Sciatic nerve (tissue), 2 donors: ENCODE measurements around the gene USP36. TPM values are rescaled to one million over a fixed set of nuclear protein-coding genes. Genes with fewer than 3 reads are reported as not detected.

Experiments
- ATAC-seq: fragments of 200-7000 bp; cut with Tn5 transposase; one replicate; pipeline ENCODE4 v1.9.1; 2020; ENCODE audit warnings: mild to moderate bottlenecking, moderate library complexity
- DNase-seq: peaks from one replicate; pipeline ENCODE4 v3.0.0-alpha.2; 2020; ENCODE audit warnings: low spot score
- intact Hi-C: fragments of 100-400 bp; cut with DNase I; formaldehyde crosslinking; loops from one replicate; pipeline ENCODE4 v1.14.2; 2022
- total RNA-seq: library from RNA; stranded (reverse); fragmentation: NEBNext Ultra II Directional; extraction: Animal tissue kit (Norgen Biotek cat#: 25700); gene quantifications from one replicate; pipeline ENCODE4 v1.2.1, GENCODE V29; 2021
- donor health status: DM: no; HTN: no; CAD: no.
- donor health status: DM: no; HTN: no; CAD: no.

Gene USP36
- total RNA-seq, 1 donor from 2014 or later: 109 TPM

DNA sequence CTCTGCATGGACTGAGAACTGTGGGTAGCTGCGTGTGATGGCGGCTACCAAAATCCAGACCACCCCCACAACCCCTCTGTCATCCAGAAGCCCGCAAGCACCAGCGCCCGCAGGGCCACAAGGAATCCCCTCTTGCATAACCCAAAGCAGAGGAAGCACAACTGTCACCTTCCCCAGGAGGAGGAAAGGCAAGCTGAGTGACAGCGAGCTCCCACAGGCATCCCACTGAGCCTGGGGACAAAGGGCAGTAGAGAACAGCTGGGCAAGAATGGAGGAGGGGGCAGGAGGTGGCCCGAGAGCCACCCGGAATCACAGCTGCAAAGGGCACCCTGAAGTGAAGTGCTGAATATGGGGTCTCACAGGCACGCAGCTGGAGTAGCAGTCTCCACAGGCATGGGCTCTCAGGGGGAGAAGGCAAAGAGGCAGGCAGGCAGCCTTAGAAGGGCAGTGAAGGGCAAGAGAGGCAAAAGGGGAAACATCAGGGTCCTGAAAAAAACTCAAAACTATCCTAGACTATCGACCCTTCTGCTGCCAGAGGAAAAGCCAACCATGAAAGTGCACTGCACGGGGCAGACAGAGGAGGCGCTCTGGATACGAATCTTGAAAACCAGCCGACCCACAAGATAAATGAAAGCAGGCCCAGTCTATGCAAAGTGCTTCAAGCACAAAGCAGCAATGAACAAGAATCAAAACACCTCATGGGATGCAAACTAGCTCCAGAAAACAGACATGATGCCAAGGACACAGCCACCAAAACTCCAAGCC, 17.1 kb downstream of the USP36 start:
- intact Hi-C loops: no loop called here
- DNase-seq: no peak
- no peak for ATAC-seq

DNA sequence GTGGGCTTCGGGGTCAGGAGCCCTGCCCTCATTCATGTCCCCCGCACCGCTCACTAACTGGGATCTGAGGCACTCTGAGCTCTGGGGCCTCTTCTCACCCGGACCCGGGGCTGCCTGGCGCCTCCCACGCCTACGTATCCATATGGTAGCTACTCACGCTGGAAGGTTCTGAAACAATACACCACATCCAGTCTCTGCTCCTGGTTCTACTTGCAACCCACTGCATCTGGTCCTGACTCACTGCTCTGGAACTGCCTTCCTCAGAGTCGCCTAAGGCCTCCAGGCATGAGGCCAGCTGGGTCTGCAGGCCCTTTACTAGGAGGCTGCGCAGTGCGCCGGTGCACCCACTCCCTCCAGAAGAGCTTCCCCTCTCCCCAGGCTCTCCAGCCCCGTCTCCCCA, 18.1 kb downstream of the USP36 start:
- ATAC-seq (peak; percentile 7), DNase-seq (no peak)
- intact Hi-C loops: no loop called here

DNA sequence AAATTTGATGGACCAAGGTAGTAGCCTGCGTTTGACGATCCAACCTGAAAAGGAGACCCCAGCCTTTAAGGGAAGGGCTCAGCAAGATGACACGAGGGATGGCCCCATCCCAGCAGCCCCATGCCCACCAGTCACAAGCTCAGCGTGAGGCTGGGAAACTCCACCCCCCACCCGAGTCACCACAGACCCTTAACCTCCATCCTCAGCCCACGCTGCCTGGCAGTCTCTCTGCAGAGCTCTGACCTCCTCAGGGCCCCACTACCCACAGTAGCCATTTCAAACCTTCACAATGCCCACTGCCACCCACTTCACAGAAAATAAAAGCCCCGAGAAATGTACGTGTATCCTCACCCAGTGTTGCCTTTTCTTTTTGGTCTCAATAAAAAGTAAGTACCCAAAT, 18.7 kb downstream of the USP36 start:
- intact Hi-C loops: no loop called here
- no peak for DNase-seq
- ATAC-seq: no peak

DNA sequence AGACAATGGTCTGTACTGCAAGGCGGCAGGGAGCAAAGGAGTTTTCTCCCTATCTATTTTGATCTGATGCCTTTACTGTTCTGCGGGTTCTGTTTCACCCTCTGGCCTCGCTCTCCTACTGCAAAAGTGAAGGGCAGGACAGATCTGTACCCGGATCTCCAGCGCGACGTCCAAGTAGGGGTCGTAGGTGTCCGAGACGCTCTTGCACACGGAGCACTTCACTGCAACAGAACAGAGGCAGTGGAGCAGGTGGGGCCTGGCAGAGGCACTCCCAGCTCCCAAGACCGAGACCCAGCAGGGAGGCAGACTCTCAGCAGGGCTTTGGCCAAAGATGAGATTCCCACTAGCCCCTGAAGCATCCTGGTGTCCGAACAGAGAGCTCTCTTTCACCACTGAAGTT, 19.8 kb downstream of the USP36 start:
- intact Hi-C loops: no loop called here
- DNase-seq (no peak), ATAC-seq (no peak)

DNA sequence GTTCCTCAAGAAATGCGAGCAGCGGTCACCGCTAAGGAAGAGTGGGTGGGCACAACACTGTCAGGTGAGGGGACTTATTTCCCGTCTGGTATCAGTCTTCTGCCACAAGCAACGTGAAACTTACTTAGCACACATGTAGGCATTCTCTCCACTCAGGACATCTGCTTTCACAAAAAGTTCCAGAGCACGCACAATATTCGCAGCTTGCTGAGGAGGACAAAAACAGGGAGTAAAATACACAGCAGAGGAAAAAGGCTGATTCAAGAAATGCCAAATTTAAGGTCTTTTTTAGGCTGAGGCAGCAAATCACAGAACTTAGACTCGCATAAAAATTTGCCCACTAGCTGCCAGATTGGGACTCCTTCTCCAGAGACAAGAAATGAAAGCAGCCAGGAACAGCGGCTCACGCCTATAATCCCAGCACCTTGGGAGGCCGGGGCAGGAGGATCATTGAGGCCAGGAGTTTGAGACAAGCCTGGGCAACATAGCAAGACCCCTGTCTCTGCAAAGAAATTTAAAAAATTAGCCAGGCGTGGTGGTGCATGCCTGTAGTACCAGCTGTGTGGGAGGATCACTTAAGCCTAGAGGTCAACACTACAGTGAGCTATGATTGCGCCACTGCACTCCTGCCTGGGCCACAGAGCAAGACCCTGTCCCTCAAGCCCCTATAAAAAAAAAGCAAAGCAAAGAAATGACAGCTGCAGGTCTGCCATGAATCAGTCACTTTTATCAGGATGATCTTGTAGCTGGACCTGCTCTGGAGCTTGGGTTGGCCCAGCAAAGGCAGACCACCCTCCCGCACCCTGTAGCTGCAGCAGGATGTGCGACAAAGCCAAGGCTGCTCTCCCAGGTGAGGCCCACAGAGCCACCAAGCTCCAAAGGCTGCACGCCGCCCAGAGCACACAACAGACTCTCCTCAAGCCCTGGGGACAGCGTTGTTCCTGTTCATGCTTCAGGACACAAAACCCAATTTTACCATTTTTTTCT, 20.5 kb downstream of the USP36 start:
- intact Hi-C loops: no loop called here
- peak; percentile 12 for ATAC-seq

DNA sequence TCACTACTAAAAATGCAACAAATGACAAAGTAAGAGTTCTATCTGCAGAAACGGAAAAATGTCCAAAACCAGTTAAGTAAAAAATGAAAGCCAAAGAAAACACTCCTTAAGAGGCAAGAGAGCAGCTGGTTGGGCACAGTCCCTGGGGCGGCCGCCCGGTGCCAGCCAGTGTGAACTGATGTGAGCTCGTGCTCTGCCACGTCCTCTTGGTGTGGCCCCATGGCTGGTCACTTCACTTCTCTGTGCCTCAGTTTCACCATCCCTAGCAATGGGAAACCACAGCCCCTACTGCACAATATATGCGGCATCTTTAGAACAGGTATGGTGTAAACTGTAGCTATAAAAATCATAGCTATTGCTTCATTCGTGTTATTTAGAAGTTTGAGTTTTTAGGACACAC, 21.2 kb downstream of the USP36 start:
- ATAC-seq (peak; percentile 16), DNase-seq (no peak)
- intact Hi-C loops: no loop called here

More for the DNA sequence above, 20.5 kb downstream of the USP36 start:
- no peak for DNase-seq

DNA sequence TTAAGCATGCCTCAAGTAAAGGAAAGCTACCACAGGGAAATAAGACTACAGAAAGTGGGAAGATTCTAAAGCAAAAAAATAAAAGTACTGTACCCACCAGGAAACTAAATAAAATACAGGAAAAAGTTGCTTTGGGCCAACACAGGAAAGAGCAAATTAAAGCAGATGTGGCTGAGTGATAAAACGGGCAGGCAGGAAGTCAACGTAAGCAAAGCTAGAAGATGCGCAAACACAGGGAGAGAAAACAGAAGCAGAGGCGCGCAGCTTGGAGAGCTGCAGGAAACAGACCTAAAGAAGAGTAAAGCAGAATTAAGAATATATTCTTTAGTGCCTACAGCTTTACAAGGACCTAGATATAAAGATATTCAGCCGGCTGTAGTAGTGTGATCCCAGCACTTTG, 21.7 kb downstream of the USP36 start:
- no peak for DNase-seq
- intact Hi-C loops: no loop called here
- peak; percentile 33 for ATAC-seq

DNA sequence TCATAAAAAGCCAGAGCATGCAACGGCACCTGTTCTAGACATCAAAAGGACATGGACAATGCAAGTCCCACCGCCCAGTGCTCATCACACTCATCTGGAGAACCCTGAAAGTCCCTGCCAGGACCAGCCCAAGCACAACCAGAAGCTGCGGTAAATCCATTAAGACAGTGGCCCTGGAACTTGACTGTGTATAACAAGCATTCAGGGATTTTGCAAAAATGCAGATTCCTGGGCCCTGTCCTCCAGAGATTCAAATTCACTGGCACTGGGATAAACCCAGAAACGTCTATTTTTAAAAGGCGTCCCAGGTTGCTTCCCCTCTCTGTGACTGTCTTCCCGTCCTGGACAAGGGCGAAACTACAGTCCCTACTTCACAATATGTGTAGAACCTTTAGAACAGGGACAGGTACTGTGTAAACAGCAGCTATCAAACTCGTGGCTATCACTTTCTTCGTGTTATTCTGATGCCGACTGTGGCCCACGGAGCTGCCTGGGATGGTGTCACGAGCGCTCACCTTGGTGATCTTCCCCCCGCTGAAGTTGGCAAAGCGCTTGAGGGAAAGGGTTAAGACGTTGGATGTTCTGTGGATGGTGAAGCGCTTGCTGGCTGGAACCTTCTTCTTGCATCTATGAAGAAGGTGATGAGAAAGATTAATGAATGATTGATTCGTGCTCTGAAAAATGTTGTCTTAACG, 22.3 kb downstream of the USP36 start:
- intact Hi-C loops: no loop called here
- ATAC-seq (no peak), DNase-seq (no peak)

DNA sequence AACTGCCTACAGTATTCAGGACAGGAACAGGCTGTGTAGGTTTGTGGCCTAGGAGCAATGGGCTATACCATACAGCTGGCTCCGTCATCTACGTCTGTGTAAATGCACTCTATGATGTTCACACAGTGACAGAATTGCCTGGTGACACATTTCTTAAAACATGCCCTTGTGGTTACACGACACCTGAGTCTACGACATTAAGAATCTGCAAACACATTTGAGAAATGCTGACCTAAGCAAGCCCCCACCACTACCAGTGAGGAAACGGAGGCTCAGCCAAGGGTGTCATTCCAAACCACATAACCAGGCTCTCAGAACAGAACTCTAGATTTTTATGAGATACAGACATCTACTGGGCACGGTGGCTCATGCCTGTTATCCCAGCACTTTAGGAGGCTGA, 23.5 kb downstream of the USP36 start:
- ATAC-seq: peak; percentile 5
- intact Hi-C loops: no loop called here
- no peak for DNase-seq

DNA sequence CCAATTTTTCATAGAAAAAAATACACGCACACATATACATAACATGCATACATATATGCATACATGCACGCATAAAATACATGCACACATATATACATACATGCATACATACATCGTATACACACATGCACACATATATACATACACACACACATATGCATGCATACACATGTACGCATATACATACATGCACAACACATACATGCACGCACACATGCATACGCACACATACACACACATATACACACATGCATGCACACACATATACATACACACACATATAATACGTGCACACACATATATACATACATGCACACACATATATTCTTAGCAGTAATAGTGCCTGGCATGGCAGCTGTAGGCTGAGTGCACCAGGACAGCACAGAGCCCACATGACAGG, 24.9 kb downstream of the USP36 start:
- intact Hi-C loops: no loop called here
- ATAC-seq (no peak), DNase-seq (no peak)

DNA sequence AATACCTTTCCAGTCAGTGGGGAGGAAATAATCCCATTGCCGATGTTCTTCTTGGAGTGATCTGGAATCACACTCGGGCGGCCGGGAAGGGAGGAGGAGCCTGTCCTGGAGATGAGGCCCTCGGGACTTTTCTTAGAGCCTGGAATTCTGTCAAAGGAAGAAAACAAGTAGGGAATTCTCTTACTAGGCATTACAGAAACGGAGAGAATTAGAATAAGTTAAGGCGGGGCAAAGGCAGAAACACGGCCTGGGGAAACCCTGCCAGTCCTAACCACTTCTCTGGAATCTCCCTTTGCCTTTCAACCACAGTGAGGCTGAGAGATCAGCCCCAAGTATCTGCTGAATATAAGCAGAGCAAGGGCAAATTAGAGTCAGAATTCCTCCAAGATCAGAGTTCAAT, 27.8 kb downstream of the USP36 start:
- peak; percentile 84 for ATAC-seq
- peak; percentile 81 for DNase-seq
- intact Hi-C loops: no loop called here

DNA sequence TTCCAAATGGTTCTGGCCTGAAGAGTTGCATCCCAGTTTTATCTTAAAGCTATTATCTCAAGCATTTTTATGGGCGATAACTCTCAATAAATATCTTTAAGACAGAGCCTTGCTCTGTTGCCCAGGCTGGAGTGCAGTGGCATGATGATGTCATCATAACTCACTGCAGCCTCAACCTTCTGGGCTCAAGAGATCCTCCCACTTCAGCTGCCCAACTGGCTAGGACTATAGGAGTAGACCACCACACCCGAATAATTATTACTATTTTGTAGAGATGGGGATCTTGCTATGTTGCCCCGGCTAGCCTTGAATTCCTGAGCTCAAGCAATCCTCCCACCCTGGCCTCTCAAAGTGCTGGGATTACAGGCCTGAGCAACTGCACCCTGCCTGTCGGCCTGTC, 32.5 kb downstream of the USP36 start:
- ATAC-seq (no peak), DNase-seq (no peak)
- intact Hi-C loops: no loop called here

DNA sequence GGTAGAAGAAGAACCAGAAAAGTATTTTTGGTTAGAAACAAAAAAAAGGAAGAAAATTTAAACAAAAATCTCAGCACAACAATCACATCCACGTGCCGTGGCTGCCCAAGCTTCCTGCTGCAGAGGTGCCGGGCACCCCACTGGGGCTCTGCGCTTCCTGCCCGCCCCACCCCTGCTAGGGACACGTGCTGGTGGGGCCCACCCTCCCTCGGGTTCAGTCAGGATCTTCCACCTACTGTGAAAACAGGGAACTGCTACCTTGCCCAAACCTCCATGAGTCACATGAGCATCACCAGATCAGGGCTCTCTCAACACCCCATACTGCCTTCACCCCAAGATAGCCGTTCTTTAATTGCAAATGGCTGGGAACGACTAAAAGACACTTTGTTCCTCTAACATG, 34.2 kb downstream of the USP36 start:
- intact Hi-C loops: no loop called here
- ATAC-seq (peak; percentile 54), DNase-seq (no peak)

DNA sequence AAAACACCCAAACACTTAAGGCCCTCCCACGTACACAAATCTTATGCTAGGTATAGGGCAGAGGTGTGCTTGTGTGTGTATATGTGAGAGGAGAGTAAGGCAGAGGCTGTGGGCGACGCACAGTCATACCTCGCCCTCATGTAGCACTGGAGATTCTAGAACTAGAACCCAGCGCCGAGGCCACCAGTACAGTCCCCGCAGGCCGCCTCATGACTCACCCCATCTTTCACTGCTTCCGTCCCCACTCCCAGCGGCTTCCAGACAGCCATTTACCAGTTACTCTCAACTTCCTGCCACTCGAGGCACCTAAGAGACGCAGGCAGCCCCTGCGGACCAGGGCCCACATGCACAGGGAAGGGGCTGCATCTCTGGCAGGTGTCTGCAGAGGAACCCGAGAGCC, 35.3 kb downstream of the USP36 start:
- ATAC-seq (peak; percentile 21), DNase-seq (no peak)
- intact Hi-C loops: no loop called here

DNA sequence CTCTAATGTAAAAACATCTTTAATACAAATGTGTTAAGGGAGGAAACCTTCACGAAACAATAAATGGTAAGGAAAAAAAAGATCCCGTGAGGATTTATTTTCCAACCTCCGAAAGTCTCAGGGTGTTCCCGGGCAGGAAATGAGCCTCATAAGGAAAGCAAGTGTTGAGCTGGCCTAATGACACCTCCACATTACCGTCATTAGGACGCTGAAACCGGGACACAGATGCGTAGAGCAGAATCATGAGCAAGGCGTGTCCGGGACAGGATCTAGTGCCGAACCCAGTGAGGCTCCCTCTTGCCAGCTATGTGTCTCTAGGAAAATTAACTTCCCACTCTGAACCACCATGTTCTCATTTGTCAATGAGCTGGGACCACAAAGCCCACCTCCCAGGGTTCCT, 35.8 kb downstream of the USP36 start:
- intact Hi-C loops: no loop called here
- DNase-seq (no peak), ATAC-seq (peak; percentile 62)

DNA sequence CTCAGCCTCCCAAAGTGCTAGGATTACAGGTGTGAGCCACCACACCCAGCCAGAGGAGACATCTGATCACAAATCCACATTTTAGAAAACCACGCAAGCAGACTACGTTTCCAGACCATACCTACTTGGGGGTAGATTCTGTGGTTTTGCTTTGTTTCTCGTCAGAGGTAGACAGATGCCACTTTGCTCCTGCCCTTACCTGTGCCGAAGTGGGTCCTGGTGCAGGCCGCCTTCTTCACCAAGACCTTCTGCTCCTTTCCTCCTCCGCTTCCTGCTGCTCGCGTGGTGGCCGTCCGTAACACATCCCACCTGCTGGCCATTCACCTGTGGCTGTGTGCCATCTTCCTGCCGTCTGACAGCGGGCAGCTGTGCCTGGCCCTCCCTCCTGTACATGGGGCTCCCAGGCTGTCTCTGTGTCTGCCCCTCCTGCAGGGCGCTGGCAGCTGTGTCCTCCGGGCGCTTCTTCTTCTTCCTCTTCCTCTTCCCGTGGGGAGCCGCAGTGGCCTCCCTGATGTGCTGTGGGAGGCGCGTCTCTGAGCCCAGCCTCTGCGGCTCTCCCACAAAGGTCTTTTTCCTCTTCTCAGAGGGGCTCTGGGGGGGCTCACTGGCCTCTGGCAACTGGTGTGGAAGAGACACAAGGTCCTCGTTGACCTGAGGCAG, 37.3 kb downstream of the USP36 start:
- intact Hi-C loops: no loop called here
- DNase-seq (no peak), ATAC-seq (peak; percentile 29)

DNA sequence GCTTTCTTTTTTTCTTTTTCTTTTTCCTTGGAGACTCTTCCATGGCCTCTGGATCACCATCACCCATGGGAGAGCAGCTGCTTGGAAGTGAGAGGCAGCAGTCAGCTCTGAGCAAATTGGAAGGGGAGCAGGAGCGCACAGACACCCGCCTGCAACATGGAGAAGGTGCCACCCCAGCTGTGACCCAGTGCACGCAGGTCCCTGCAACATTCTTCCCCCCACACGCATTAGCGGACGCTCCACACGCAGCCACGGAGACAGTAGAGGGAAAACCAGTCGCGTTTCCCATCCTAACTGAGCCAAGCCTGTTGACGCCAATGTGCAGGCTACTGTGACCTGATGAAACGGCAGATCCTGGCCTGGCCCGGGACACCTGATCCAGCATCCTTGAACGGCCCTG, 38.2 kb downstream of the USP36 start:
- DNase-seq: no peak
- ATAC-seq: no peak
- intact Hi-C loops: no loop called here

DNA sequence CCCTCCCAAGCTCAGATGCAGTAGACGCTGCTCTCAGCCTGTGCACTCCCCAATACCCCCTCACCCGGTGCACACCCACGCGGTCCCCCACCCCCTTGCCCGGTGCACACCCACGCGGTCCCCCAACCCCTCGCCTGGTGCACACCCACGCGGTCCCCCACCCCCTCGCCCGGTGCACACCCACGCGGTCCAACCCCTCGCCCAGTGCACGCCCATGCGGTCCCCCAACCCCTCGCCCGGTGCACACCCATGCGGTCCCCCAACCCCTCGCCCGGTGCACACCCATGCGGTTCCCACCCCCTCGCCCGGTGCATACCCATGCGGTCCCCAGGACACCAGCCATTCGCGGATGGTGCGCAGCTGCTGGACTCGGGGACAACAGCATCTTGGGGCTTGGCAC, 38.6 kb downstream of the USP36 start:
- intact Hi-C loops: no loop called here
- DNase-seq (no peak), ATAC-seq (no peak)
